Left renal pelvis (tissue), 4 donors: ENCODE data around the gene C21orf58. TPM values are rescaled to one million over a fixed set of nuclear protein-coding genes. Genes with fewer than 3 reads are reported as not detected.

Experiments used
- DNase-seq, 4 donors: peaks; one replicate each; pipeline ENCODE4 v3.0.0-alpha.2; 2013; ENCODE audit warnings: low read depth in 4 of 4, low spot score in 3 of 4
- polyA plus RNA-seq, 4 donors: library from polyadenylated mRNA; unstranded; fragments of 120-200 nt; gene quantifications; one replicate each; pipeline ENCODE4 v1.2.1, GENCODE V29; 2013; ENCODE audit not compliant: insufficient read length in 4 of 4

The C21orf58 gene
- polyA plus RNA-seq, 4 donors, result 7.8 to 23.4 (median 10.0) TPM

DNA sequence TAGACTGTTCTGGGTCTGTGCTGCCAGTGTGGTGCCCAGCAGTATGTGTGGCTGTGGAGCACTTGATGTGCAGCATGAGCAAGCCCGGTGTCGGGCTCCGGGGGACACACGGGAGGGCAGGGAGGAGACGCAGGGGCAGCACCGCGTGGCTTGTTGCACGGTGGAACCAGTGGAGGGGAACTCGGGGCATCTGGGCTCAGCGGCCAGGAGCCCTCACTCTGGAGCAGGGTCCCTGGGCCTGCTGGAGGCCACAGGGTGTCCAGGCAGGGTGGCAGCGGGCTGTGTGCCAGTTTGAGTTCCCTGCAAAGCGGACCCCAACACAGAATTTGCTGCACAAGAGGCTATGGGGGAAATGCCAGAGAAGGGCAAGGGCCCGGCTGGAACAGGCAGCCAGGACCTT is 30.8 kb upstream of the C21orf58 start:
- DNase-seq, result no peak

DNA sequence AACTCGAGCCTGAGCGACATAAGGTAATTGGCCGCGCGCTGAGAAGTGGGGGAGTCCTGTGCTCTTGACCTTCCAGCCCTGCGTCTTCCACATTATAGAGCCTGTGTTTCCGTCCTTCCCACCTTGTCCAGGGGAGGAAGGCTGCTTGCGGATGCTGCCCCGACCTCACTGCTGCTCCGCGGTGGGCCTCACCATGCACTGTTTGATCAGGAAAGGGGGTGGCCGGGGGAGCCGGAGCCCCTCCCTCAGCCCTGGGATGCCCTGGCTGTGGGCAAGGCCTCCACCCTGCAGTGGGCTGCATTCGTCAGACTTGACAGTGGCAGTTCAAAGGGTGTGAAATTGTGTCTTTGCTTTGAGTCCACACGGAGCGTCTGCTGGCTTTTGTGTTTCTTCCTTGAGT is 30.4 kb upstream of the C21orf58 start:
- no peak for DNase-seq

DNA sequence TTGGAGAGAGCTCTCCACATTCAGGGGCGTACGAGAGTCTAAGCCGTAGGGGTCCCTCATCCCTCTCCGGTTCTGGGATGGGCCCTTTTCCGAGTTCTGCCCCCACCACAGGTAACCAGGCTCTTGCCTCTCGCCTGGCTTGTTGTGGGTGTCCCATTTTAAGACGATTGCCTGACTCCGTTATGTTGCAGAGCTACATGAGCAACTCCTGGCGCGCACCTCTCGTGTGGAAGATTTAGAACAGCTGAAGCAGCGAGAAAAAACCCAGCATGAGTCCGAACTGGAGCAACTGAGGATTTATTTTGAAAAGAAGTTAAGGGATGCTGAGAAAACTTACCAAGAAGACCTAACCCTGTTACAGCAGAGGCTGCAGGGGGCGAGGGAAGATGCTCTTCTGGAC is 29.2 kb upstream of the C21orf58 start:
- DNase-seq, result no peak

DNA sequence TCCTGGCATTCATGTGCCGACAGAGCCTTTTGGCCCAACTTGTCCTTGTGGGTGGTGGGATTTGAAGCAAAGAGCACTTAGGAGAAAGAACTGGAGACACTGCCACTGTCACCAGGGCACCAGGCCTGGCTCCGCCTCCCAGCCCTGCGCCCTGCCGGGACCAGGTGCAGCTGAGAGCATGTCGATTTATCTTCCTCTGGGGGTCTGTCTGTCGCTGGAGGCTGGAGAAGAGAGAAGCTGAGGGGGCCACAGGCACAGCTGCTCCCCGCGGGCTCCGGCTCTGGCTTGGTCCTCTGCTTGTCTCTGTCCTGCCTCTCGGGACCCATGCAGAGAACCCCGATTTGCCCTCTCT is 28.5 kb upstream of the C21orf58 start:
- DNase-seq, result no peak

DNA sequence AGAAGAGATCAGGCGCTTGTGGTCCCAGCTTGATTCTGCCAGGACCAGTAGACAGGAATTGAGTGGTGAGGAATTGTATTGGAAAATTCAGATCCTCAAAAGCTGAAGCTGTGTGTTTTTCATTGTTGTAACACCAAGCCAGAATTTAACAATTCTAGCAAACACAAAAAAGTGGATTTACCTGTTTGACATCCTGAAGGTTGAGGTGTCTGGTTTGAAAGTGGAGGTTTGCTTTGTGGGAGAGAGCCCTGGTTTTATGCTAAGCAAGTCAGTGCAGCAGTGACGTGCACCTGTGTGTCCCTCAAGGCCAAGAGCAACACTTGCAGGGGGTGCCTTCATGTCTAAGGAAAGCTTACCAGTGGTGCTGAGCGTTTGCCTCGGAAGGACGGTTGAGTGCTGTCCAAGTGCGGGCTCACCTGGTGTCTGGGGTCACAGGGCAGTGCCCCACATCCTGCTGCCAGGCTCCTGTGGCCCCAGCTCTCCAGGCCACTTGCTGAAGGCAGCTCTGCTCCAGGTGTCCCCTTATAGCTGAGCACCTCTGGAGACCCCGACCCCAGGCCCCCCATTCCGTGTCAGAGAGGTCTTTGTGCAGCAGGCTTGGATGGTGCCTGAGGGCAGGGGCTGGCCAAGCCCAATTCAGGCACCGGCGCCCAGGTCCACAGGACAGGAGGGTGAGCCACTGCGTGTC is 27.9 kb upstream of the C21orf58 start:
- DNase-seq, result no peak

DNA sequence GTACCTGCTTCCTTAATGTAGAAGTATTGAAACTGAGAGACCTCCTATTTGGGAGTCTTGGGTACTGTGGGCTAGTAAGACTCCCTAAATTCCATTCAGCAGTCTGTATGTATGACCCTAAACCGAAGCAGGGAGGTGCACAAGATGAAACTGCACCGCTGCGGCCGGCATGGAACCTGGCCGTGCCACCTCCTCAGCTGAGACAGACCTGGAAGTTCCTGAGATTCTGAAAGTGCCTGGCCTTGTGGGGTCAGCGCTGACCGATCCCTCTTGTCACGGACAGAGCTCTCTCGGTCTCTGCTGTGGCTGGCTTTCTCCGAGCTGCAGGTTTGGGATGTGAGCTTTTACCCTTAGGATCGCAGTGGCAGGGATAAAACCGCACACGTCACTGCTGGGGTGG is 27.3 kb upstream of the C21orf58 start:
- no peak for DNase-seq

DNA sequence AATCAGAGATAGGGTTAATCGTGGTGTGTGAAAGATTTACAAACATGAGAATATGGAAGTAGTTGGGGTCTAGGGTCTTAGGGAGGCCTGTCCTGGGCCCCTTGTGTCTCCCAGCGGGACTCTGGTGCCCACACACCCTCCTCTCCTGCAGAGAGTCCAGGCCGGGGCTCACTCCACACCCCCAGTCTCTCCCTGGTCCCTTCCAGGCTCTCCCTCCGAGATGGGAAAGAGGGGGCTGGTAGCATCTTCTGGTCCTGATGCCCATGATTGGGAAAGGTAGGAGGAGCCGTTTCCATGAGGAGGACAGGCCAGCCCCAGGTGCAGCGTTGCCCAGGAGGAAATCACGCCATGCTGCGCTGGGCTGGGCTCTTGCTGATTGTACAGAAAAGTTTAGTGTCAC is 26.9 kb upstream of the C21orf58 start:
- no peak for DNase-seq

DNA sequence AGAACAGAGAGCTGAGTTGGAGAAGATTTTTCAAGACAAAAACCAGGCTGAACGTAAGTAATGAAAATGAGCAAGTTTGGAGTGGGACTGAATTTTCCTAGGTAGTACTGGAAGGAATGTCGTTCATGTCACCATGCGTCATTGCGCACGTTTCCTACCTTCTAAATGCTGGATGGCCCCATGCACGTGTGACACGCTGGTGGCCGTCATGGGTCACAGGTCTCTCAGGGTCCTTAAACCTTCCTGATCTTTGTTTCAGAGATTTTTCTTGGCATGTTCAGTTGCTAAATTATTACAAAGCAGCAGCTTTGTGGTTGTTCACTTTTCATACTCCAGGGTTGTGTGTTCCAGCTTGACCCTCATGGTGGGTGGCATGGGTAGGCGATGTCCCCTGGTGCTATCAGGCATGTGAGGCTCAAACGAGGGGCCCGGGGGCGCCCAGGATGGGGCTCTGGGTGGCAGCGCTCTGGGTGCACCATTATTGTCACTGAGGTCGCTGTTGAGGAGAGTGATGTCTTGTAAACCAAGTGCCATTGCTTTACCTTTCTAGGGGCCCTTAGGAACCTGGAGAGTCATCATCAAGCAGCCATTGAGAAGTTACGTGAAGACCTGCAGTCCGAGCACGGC is 25.6 kb upstream of the C21orf58 start:
- DNase-seq, result no peak

DNA sequence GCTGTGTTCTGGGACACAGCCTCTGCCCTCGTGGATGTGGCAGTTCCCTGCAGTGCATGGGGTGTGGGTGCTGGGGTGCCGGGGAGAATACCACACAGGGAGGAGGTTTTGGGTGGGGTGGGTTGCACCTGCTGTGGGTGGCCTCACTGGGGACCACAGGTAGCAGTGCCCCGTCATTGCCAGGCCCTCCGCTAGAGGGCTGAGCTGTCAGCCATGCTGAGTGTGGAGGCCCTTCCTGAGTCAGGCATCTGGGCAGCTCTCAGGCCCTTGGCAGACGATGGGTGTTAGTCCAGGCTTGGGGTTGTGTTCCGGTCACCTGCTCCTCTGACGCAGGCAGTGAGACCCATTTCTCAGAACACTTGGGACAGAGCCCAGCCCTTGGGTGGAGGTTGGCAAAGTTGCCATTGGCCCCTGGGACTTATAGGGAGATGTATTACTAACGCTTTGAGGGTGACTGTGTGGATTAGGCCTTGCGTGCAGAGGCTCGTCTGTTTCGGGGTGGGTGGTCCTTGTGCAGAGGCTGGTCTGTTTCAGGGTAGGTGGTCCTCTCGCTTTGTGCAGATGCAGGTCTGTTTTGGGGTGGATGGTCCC is 24.2 kb upstream of the C21orf58 start:
- no peak for DNase-seq

DNA sequence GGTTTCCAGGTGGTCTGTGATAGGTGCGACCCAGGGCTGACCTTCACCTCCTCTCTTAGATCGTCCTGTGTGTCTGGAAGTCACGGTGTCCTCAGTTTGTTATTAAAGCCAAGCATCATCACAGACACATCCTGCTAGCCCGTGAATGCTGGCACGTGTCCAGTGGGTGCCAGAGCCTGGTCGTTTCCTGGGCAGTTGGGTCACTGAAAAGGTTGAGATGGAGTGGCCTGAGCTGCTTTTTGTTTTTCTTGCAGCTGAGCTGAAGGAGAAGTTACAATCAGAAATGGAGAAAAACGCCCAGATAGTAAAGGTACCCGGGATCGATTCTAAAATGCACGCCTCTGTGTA is 23.5 kb upstream of the C21orf58 start:
- no peak for DNase-seq

DNA sequence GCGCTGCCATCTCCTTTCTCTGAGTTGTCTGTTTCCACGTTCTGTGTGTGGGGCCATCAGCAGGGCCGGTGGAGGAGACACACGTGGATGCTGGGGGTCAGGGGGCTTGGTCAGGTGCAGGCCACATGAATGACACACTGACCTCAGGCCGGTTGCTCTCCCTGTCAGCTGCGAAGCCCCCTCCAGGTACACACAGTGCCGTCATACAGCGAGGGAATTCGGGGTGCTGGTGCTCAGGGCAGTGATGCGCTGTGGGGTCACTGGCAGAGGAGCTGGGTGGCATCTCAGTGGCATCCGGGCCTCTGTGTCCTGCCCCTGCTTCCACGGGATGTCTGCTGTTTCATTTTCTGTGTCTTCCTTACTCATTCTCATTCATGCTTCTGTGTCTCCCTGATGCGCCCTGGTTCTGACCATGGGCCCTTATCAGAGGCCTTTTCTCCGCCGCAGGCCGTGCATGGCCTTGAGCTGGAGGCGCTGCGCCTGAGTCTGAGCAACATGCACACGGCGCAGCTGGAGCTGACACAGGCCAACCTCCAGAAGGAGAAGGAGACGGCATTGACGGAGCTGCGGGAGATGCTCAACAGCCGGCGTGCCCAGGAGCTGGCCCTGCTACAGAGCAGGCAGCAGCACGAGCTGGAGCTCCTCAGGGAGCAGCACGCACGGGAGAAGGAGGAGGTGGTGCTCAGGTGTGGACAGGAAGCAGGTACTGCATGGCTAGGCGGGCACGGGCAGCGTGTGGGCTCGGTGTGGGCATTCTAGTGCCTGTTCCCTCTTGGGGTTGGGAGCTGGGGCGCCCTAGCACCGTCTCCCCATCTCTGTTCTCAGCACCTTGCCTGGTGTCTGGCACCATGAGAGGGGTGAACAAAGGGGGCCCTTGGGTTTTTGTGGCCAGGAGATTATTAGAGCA is 22.9 kb upstream of the C21orf58 start:
- no peak for DNase-seq

DNA sequence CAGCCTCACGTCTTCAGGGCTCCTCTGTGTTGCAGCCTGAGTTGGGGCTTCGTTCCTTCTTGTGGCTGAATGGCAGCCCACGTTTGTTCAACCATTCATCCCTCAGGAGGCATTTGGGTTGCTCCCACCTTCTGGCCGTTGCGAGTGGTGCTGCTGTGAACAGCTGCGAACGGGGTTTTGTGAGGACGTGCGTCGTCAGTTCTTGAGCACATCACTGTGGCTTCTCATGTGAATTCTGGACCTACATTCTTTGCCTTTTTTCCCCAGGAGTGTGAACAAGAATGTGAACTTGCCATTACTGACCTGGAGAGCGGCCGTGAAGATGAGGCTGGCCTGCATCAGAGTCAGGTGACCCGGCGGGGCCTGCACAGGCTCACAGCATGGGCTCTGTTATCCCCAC is 22.2 kb upstream of the C21orf58 start:
- DNase-seq, result no peak

DNA sequence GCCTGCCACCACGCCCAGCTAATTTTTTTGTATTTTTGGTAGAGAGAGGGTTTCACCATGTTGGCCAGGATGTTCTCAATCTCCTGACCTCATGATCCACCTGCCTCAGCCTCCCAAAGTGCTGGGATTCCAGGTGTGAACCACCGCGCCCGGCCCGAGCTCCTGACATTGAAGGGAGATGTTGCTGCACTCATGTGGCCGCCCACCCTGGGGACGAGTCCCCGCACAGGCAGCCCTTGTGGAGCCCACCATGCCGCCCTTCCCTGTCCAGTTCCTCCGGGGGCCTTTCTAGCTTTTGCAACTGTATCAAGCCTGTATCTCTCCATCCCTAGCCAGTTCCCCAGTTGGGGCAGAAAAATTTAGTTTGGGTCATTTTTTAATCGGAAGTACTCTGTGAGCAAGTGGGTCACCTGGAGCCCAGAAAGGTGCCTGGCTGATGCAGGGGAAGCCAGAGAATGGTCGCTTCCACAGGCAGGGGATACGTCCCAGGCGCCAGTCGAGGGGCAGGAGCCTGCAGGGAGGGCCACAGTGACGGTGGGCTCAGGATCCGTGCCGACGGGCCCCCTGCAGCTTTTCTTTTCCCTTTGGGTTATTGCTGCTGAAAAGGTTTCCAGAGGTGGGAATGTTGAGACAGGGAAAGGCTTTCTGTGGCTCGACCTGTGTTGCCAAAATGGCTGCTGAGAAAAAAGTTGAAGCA is 20.7 kb upstream of the C21orf58 start:
- DNase-seq, result no peak

DNA sequence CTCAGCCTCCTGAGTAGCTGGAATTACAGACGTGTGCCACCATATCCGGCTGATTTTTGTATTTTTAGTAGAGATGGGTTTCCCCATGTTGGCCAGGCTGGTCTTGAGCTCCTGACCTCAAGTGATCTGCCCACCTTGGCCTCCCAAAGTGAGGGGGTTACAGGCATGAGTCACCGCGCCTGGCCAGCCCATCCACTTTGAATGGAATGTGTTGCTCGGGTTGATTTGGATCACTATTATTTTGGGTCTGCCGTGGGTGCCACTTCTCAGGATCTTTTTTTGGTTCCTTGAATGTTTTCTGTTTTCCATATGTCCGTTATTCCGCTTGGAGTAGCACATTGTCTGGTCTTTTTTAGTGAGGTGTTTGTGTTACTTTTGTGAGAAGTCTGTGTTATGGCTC is 17.3 kb upstream of the C21orf58 start:
- no peak for DNase-seq

DNA sequence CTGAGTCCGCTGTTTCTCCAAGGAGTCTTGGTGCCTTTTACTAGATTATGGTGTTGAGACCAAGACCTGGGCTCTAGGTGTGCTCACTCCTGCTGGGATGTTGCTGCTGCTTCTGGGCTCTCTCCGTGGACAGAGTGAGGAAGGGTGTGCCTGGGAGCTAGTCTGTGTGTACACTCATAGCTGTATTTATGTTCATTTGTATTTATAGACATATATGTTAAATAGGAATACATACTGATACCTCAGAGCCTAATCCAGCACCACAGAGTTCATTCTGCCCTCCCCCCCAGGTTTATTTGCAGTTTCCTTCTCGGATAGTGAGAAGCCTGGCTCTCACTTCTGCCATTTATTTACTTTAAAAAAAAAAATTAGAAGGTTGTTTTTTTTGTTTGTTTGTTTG is 12.9 kb upstream of the C21orf58 start:
- no peak for DNase-seq

DNA sequence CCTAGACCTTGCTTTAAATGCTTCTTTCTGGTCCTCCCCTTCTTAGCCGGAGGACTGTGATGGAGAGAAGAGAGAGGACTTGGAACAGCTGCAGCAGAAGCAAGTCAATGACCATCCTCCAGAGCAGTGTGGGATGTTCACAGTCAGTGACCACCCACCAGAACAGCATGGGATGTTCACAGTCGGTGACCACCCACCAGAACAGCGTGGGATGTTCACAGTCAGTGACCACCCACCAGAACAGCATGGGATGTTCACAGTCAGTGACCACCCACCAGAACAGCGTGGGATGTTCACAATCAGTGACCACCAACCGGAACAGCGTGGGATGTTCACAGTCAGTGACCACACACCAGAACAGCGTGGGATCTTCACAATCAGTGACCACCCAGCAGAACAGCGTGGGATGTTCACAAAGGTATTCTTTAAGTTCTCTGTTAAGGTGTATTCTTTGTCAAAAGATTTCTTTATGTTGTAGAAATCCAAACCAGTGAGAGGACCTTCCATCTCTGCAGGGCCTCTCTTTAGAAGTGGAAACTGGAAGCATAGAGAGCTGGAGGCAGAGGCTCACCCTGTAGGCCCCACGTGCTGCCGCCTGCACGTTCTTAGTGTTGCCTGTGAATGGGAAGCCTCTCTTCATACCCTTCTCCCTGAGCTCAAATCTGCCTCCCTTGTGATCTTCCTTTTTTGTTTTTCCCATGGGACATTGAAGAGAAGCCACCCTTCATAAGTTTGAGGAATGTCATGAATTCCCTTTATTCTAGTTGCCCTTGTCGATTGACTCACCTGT is 10.9 kb upstream of the C21orf58 start:
- DNase-seq, result no peak

DNA sequence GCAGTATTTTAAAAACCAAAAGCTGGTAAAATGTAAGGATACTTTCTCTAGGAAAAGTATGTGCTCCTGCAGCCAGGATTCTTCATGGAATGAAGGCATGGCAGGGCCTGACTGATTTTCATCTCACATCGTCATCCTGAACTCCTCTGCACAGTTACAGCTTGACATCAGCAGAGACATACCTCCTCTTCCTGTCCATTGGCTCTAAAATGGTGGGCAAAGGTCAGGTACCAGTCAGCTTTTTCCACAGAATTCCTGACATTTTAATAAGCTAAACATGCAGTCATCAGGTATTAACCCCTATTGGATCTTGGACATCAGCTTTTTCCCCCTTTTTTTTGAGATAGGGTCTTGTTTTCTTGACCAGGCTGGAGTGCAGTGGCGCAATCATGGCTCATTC is 6.1 kb upstream of the C21orf58 start:
- no peak for DNase-seq

DNA sequence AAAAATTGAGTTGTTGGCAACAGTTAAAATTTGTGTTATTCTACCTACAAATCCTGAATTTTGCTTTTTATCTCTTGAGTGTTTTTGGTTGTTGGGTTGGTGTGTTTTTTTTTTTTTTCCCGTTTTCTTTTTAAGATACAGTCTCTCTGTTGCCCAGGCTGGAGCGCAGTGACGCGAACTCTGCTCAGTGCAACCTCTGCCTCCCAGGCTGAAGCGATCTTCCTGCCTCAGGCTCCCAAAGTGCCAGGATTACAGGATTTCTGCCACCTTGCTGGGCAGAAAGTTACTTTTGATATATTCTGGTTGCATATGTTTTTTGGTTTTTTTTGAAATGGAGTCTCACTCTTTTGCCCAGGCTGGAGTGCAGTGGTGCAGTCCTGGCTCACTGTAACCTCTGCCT is 4.5 kb upstream of the C21orf58 start:
- no peak for DNase-seq

DNA sequence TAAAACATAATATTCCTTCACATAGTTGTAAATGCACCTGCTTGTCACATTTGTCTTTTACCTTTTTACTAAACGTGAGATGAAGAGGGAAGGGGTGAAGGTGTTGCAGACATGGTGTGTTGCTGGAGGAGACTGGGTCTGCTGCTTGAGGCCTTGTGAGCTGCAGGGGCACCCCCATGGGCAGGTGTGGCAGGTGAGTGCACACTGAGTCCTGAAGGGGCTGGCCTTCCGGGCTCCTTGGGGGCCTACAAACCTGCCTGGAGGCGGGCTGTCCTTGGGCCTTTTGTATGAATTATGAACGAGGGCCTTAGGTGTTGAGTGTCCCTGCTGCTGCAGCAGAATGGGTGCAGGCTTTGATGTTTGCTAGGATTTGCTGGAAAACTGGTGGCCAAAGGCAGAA is 4.0 kb upstream of the C21orf58 start:
- DNase-seq, result no peak

DNA sequence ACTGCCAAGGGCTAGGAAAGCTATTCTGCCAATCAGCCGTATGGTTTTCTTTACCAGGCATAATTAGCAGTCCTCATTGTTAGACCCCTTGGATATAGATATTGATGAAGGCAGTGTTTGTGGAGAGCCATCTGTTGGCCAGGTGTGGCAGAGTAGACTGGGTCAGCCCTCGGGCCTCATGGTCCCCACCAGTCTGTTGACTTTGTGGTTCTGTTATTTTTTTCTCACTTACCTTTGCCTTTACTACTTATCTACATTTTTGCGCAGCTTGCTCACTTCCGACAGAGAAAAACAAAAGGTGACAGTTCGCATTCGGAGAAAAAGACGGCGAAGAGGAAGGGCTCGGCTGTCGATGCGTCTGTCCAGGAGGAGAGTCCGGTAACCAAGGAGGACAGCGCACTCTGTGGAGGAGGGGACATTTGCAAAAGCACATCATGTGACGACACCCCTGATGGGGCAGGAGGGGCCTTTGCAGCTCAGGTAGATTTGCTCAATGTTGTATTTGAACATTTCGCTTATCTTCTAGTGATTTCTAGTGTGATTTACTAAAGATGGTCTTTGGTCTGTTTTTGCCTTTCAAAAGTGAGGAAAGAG is 2.5 kb upstream of the C21orf58 start:
- no peak for DNase-seq
